ENCODE results near the gene TMEM198. TPM values are rescaled to one million over a fixed set of nuclear protein-coding genes. Genes with fewer than 3 reads are reported as not detected.

Gene TMEM198
- total RNA-seq, 2 experiments from 2014 or later, result 2.1 to 2.2 TPM

DNA sequence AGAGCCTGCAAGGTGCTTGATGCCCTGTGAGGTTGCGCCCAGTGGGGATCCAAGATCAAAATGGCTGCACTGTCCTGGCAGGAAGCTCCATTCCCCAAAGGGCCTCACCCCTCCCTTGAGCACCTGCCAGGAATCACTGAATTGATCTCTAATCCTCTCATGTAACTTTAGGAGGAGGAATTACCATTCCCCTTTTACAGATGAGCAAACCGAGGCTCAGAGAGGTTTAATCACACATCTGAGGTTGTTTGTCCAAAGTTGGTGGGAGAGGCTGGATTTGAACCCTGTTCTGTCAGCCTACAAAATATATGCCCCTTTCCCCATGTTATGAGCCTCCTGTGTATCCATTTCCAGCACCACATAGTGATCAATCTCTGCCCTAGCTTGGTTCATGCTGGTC lies 19.0 kb upstream of the TMEM198 start:
- no peaks in the 10 kb centered on the region for H3K9me3 Mint-ChIP-seq
- no peak overlapping the region for H3K27ac Mint-ChIP-seq
- ATAC-seq (no peak), DNase-seq (no peak)
- POLR2A ChIA-PET, result interaction anchor here (0.6 kb wide), 1 partner anchor 8 kb away, joined by 3 read pairs; no protein-coding TSS in a partner anchor
- TF ChIP-seq, protein P1, sequence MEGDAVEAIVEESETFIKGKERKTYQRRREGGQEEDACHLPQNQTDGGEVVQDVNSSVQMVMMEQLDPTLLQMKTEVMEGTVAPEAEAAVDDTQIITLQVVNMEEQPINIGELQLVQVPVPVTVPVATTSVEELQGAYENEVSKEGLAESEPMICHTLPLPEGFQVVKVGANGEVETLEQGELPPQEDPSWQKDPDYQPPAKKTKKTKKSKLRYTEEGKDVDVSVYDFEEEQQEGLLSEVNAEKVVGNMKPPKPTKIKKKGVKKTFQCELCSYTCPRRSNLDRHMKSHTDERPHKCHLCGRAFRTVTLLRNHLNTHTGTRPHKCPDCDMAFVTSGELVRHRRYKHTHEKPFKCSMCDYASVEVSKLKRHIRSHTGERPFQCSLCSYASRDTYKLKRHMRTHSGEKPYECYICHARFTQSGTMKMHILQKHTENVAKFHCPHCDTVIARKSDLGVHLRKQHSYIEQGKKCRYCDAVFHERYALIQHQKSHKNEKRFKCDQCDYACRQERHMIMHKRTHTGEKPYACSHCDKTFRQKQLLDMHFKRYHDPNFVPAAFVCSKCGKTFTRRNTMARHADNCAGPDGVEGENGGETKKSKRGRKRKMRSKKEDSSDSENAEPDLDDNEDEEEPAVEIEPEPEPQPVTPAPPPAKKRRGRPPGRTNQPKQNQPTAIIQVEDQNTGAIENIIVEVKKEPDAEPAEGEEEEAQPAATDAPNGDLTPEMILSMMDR (IDR thresholded peaks at IDR 0.05), result no peak
- H3K4me3 Mint-ChIP-seq, result no peak overlapping the region
- CTCF ChIA-PET, result interaction anchor here (1.2 to 10.0 kb wide), 8 partner anchors 14 to 137 kb away, joined by 3 to 283 read pairs (median 6); partner anchors contain the start of genes DNPEP and GMPPA
- peaks cover 7% of the 10 kb centered on the region for H3K4me1 Mint-ChIP-seq (ENCODE audit: low read depth)
- intact Hi-C loops (cut with micrococcal nuclease), result no loop called here
- H3K36me3 Mint-ChIP-seq (ENCODE audit: low read depth), result no peaks in the 10 kb centered on the region
- peaks cover 65% of the 10 kb centered on the region for H3K27me3 Mint-ChIP-seq

DNA sequence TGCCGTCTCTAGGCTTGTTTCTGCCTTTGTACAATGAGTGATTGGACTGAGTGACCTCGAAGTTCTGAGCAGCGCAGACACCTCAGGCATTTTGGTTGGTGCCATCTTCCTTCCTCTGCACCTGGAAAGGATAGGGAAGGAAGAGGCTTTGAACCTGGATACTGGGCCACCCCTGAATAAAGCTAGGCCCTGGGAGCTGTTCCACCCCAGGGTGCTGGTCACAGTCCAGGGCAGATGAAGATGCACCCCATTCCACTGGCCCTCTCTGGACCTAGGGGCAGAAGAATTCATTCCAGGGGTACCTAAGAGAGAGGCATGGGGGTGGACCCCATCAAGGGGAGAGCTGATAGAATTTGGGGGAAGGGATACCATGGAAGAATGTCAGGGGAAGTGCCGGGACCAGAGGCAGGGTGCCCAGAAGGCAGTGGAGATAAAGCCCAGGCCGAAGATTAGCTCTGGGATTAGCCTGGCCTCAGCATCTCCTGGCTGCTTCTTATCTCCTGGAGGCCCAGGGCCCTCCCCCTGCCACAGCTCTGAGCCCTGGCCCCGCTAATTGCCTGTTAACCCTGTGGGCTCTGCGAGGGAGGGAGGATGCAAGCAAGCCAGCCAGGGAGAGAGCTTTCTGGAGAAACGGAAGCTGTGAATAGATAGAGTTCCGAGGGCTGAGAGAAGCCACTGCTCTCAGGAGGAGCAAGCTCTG lies 18.1 kb upstream of the TMEM198 start:
- ChIA-PET CTCF (interaction anchor here (1.1 to 10.0 kb wide), 10 partner anchors 15 to 137 kb away, joined by 3 to 283 read pairs (median 5); partner anchors contain the start of genes DNPEP and GMPPA), POLR2A (interaction anchor here (0.8 to 1.3 kb wide), 2 partner anchors 12 to 29 kb away, joined by 3 read pairs; partner anchors contain the start of gene ASIC4)
- intact Hi-C loops (cut with micrococcal nuclease), result no loop called here
- H3K4me3 Mint-ChIP-seq, result no peak overlapping the region
- no peaks in the 10 kb centered on the region for H3K9me3 Mint-ChIP-seq
- DNase-seq (no peak), ATAC-seq (no peak)
- no peak overlapping the region for H3K27ac Mint-ChIP-seq
- TF ChIP-seq, protein P1 (IDR thresholded peaks at IDR 0.05), result no peak
- no peaks in the 10 kb centered on the region for H3K36me3 Mint-ChIP-seq (ENCODE audit: low read depth)
- H3K27me3 Mint-ChIP-seq, result peaks cover 65% of the 10 kb centered on the region
- peaks cover 7% of the 10 kb centered on the region for H3K4me1 Mint-ChIP-seq (ENCODE audit: low read depth)

DNA sequence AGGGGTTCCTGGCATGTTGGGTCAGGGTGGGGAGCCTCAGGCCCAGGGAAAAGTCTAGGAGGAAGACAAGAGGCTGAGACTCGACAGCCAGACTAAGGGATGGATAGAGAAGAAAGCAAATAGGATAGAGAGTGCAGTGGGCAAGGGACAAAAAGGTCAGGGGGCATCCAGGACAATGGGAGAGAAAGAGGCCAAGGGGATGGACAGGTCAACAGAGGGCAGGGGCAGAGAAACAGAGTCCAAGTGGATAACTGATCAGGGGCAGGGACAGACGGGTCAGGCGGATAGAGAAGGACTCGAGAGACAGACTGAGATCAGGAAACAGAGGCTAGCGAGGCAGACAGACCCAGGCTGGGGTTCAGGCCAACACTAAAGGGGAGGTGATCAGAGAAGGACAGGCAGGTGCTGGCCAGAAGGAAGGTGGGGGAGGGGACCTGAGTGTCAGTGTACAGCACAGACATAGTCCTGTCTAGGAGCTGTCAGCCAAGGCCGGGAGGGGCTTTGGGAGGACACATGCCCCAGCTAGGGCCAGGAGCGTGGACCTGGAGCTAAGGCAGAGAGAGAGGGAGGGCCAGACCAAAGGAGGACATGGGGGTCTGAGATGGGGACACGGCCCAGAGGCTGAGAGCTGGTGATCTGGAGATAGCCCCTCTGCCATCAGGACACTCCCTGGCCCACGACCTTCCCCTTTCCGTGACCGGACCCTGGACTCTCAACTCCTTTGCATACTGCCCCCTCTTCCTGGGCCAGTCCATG lies 17.3 kb upstream of the TMEM198 start:
- ATAC-seq, result no peak
- Mint-ChIP-seq H3K4me1 (ENCODE audit: low read depth) (peaks cover 7% of the 10 kb centered on the region), H3K4me3 (no peak overlapping the region), H3K27ac (no peak overlapping the region), H3K27me3 (peaks cover 64% of the 10 kb centered on the region), H3K9me3 (no peaks in the 10 kb centered on the region), H3K36me3 (ENCODE audit: low read depth) (no peaks in the 10 kb centered on the region)
- no peak for DNase-seq
- CTCF ChIA-PET, result interaction anchor here (1.1 to 10.0 kb wide), 10 partner anchors 8 to 125 kb away, joined by 3 to 283 read pairs (median 13); partner anchors contain the start of gene GMPPA
- TF ChIP-seq, protein P1 (IDR thresholded peaks at IDR 0.05), result no peak
- POLR2A ChIA-PET, result interaction anchor here (1.3 kb wide), 1 partner anchor 30 kb away, joined by 3 read pairs; no protein-coding TSS in a partner anchor
- intact Hi-C loops (cut with micrococcal nuclease), result no loop called here

DNA sequence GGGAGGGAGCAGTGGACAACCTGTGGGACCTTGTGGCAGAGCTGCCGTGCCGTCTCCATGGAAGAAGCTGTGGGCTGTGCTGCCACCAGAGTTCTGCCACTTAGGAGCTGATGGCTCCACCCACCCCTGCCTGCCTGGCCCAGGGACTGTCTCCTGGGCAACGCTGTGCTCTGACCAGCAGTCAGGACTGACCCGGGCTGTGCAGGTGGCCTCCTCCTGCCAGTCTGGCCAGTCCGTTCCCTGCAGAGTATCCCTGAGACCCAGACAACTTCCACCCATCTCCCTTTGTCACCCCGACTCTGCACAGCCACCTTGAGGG lies 16.8 kb upstream of the TMEM198 start:
- intact Hi-C loops (cut with micrococcal nuclease), result no loop called here
- no peak for ATAC-seq
- H3K9me3 Mint-ChIP-seq, result no peaks in the 10 kb centered on the region
- no peak overlapping the region for H3K4me3 Mint-ChIP-seq
- CTCF ChIA-PET, result interaction anchor here (1.1 to 10.0 kb wide), 8 partner anchors 9 to 125 kb away, joined by 4 to 283 read pairs (median 41); partner anchors contain the start of gene GMPPA
- TF ChIP-seq, protein P1 (IDR thresholded peaks at IDR 0.05), result no peak
- DNase-seq, result no peak
- H3K4me1 Mint-ChIP-seq (ENCODE audit: low read depth), result peaks cover 6% of the 10 kb centered on the region
- no peak overlapping the region for H3K27ac Mint-ChIP-seq
- H3K36me3 Mint-ChIP-seq (ENCODE audit: low read depth), result no peaks in the 10 kb centered on the region
- peaks cover 58% of the 10 kb centered on the region for H3K27me3 Mint-ChIP-seq
- POLR2A ChIA-PET, result no interaction called here
